Neural cell (in vitro differentiated cells): ENCODE measurements around the gene CAMK2B.

Experiments used
- EP300 ChIP-seq: fragments of 450-650 bp; conservative IDR thresholded peaks from 2 replicates; pipeline ENCODE4 v1.6.1; 2014; ENCODE audit warnings: antibody characterized with exemption, mild to moderate bottlenecking, moderate library complexity; ENCODE audit not compliant: poor library complexity, severe bottlenecking
- MXI1 ChIP-seq: fragments of 450-650 bp; conservative IDR thresholded peaks from 2 replicates; pipeline ENCODE4 v1.6.1; 2014; ENCODE audit warnings: antibody characterized with exemption, mild to moderate bottlenecking; ENCODE audit not compliant: poor library complexity, severe bottlenecking
- RAD21 ChIP-seq: fragments of 450-650 bp; conservative IDR thresholded peaks from 2 replicates; pipeline ENCODE4 v1.6.1; 2014; ENCODE audit warnings: antibody characterized with exemption, mild to moderate bottlenecking, moderate library complexity
- SMC3 ChIP-seq: fragments of 450-650 bp; conservative IDR thresholded peaks from 2 replicates; pipeline ENCODE4 v1.6.1; 2014; ENCODE audit warnings: antibody characterized with exemption, mild to moderate bottlenecking, moderate library complexity; ENCODE audit not compliant: poor library complexity
- TF ChIP-seq, protein P1 (sequence below): IDR thresholded peaks from 2 replicates; pipeline ENCODE4 v1.6.1; 2012; ENCODE audit warnings: borderline replicate concordance
- TF ChIP-seq, protein P2 (sequence below): fragments of 450-650 bp; IDR thresholded peaks from 2 replicates; pipeline ENCODE4 v1.5.1; 2014; ENCODE audit warnings: antibody characterized with exemption, mild to moderate bottlenecking, moderate library complexity; ENCODE audit not compliant: poor library complexity, severe bottlenecking

DNA sequence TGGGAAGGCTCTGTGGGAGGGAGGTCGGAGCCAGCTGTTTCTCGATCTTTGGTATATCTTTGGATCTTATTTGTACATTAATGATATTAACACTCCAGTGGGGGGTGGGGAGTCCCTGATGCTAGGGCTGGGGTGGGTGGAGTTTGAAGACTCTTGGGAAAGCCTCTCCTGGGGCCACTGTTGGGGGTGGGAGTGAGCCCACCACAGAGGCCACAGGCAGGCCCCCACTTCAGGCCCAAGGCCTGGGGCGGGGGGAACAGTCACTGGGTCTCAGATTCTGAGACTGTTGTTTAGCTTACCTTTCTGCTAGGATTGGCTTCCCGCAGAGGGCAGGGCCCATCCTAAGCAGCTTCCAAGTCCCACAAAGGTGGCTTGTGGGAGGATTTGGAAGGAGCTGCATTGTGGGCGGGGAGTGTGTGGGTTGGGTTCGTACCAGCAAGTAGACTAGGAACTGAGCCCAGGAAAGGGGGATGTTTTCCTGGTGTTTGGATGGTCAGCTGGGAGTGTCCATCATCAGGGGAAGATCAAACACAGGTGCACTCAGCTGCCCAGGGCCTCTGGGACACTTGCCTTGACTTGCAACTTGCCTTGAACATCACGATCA, 112.7 kb downstream of the CAMK2B start:
- TF ChIP-seq, protein P1, sequence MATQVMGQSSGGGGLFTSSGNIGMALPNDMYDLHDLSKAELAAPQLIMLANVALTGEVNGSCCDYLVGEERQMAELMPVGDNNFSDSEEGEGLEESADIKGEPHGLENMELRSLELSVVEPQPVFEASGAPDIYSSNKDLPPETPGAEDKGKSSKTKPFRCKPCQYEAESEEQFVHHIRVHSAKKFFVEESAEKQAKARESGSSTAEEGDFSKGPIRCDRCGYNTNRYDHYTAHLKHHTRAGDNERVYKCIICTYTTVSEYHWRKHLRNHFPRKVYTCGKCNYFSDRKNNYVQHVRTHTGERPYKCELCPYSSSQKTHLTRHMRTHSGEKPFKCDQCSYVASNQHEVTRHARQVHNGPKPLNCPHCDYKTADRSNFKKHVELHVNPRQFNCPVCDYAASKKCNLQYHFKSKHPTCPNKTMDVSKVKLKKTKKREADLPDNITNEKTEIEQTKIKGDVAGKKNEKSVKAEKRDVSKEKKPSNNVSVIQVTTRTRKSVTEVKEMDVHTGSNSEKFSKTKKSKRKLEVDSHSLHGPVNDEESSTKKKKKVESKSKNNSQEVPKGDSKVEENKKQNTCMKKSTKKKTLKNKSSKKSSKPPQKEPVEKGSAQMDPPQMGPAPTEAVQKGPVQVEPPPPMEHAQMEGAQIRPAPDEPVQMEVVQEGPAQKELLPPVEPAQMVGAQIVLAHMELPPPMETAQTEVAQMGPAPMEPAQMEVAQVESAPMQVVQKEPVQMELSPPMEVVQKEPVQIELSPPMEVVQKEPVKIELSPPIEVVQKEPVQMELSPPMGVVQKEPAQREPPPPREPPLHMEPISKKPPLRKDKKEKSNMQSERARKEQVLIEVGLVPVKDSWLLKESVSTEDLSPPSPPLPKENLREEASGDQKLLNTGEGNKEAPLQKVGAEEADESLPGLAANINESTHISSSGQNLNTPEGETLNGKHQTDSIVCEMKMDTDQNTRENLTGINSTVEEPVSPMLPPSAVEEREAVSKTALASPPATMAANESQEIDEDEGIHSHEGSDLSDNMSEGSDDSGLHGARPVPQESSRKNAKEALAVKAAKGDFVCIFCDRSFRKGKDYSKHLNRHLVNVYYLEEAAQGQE = no peak
- TF ChIP-seq, protein P2, sequence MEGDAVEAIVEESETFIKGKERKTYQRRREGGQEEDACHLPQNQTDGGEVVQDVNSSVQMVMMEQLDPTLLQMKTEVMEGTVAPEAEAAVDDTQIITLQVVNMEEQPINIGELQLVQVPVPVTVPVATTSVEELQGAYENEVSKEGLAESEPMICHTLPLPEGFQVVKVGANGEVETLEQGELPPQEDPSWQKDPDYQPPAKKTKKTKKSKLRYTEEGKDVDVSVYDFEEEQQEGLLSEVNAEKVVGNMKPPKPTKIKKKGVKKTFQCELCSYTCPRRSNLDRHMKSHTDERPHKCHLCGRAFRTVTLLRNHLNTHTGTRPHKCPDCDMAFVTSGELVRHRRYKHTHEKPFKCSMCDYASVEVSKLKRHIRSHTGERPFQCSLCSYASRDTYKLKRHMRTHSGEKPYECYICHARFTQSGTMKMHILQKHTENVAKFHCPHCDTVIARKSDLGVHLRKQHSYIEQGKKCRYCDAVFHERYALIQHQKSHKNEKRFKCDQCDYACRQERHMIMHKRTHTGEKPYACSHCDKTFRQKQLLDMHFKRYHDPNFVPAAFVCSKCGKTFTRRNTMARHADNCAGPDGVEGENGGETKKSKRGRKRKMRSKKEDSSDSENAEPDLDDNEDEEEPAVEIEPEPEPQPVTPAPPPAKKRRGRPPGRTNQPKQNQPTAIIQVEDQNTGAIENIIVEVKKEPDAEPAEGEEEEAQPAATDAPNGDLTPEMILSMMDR = no peak
- TF ChIP-seq SMC3 = no peak
- TF ChIP-seq MXI1 = no peak
- TF ChIP-seq RAD21 = no peak
- no peak for TF ChIP-seq EP300
